Activated CD4-positive, alpha-beta T cell treated with anti-CD3 and anti-CD28 coated beads, Interleukin-2, amount 50 U/mL, for 24 hours (primary cell): ENCODE results near the gene DOK4.

Experiments
- DNase-seq, 2 donors: peaks; one replicate each; pipeline ENCODE4 v3.0.0-alpha.2; 2020; ENCODE audit warnings: low read depth in 1 of 2, low spot score in 1 of 2

Gene DOK4

GRCh38 chr16:57478396-57479204 is 7.7 kb downstream of the DOK4 start:
- DNase-seq = no peak

- DNase-seq = no peak
These were observed 8.6 kb downstream of the DOK4 start for GRCh38 chr16:57477531-57478202.

- no peak for DNase-seq
These were observed 9.5 kb downstream of the DOK4 start for GRCh38 chr16:57476546-57477410.

- DNase-seq = peak; percentile 32 to 57
These were observed 10.5 kb downstream of the DOK4 start for GRCh38 chr16:57475711-57476339.

GRCh38 chr16:57474671-57475661 is 11.3 kb downstream of the DOK4 start:
- no peak for DNase-seq

GRCh38 chr16:57473906-57474305 is 12.4 kb downstream of the DOK4 start:
- DNase-seq = no peak

- no peak for DNase-seq
These were observed 13.0 kb downstream of the DOK4 start for GRCh38 chr16:57473176-57473840.

- DNase-seq = no peak
These were observed 13.6 kb downstream of the DOK4 start for GRCh38 chr16:57472665-57473060.

GRCh38 chr16:57471852-57472664 is 14.2 kb downstream of the DOK4 start:
- DNase-seq = no peak

GRCh38 chr16:57471209-57471608 is 15.1 kb downstream of the DOK4 start:
- no peak for DNase-seq

GRCh38 chr16:57470711-57471110 is 15.6 kb downstream of the DOK4 start:
- DNase-seq = no peak

- DNase-seq = no peak
These were observed 16.3 kb downstream of the DOK4 start for GRCh38 chr16:57469917-57470470.

GRCh38 chr16:57469046-57469445 is 17.2 kb downstream of the DOK4 start:
- DNase-seq = no peak

- DNase-seq = no peak
These were observed 17.9 kb downstream of the DOK4 start for GRCh38 chr16:57468346-57468745.

- no peak for DNase-seq
These were observed 21.8 kb downstream of the DOK4 start for GRCh38 chr16:57464523-57464922.

- no peak for DNase-seq
These were observed 23.3 kb downstream of the DOK4 start for GRCh38 chr16:57462978-57463362.

- peak; percentile 86 to 91 for DNase-seq
These were observed 23.9 kb downstream of the DOK4 start, which contains the start of gene POLR2C for GRCh38 chr16:57462209-57462977. POLR2C (plus strand) TSS chr16:57462679; CDS start chr16:57462725, 46 bp downstream.
